ENCODE data around the gene PSG7.

GRCh38 chr19:42919757-42920079, 17.3 kb downstream of the PSG7 start:
- TF ChIP-seq, protein P1, sequence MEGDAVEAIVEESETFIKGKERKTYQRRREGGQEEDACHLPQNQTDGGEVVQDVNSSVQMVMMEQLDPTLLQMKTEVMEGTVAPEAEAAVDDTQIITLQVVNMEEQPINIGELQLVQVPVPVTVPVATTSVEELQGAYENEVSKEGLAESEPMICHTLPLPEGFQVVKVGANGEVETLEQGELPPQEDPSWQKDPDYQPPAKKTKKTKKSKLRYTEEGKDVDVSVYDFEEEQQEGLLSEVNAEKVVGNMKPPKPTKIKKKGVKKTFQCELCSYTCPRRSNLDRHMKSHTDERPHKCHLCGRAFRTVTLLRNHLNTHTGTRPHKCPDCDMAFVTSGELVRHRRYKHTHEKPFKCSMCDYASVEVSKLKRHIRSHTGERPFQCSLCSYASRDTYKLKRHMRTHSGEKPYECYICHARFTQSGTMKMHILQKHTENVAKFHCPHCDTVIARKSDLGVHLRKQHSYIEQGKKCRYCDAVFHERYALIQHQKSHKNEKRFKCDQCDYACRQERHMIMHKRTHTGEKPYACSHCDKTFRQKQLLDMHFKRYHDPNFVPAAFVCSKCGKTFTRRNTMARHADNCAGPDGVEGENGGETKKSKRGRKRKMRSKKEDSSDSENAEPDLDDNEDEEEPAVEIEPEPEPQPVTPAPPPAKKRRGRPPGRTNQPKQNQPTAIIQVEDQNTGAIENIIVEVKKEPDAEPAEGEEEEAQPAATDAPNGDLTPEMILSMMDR (IDR thresholded peaks at IDR 0.05; ENCODE audit: borderline replicate concordance, extremely low read depth, low read length, poor library complexity, severe bottlenecking): peak; percentile 17
- TF ChIP-seq EZH2 (IDR thresholded peaks at IDR 0.05; ENCODE audit: borderline replicate concordance, low read depth, low read length, severe bottlenecking): no peak
